Endodermal cell (in vitro differentiated cells): ENCODE data around the gene DNAH8. TPM values are rescaled to one million over a fixed set of nuclear protein-coding genes. Genes with fewer than 3 reads are reported as not detected.
"Not testable (repeated sequence)": the region's sequence is repeated elsewhere in the genome, so short reads cannot be mapped to it uniquely, and the experiment has no call there.

ENCODE experiments used
- DNase-seq: peaks from one replicate; pipeline ENCODE4 v3.0.0-alpha.2; 2017
- H3K27ac ChIP-seq: 2 replicates; pipeline ENCODE4 v1.5.1; 2013; ENCODE audit warnings: mild to moderate bottlenecking, low read depth, low read length, moderate library complexity
- H3K27me3 ChIP-seq: 2 replicates; pipeline ENCODE4 v1.6.1; 2013; ENCODE audit warnings: mild to moderate bottlenecking, low read length, moderate library complexity; ENCODE audit not compliant: insufficient read depth, control insufficient read depth, poor library complexity, severe bottlenecking
- H3K36me3 ChIP-seq: 2 replicates; pipeline ENCODE4 v1.7.0; 2013; ENCODE audit warnings: mild to moderate bottlenecking, low read length, moderate library complexity; ENCODE audit not compliant: control insufficient read depth, insufficient read depth
- H3K4me1 ChIP-seq: one replicate; pipeline ENCODE4 v1.7.0; 2013; ENCODE audit warnings: low read length; ENCODE audit not compliant: control insufficient read depth, insufficient read depth
- H3K4me3 ChIP-seq: 2 replicates; pipeline ENCODE4 v1.5.1; 2013; ENCODE audit warnings: mild to moderate bottlenecking, low read length, moderate library complexity
- H3K9ac ChIP-seq: 2 replicates; pipeline ENCODE4 v1.6.1; 2013; ENCODE audit warnings: mild to moderate bottlenecking, low read length, moderate library complexity; ENCODE audit not compliant: poor library complexity, severe bottlenecking; ENCODE audit errors: extremely low read depth
- H3K9me3 ChIP-seq: 2 replicates; pipeline ENCODE4 v1.6.1; 2013; ENCODE audit warnings: mild to moderate bottlenecking, low read length, moderate library complexity; ENCODE audit not compliant: control insufficient read depth
- H3K27ac Mint-ChIP-seq: 2 replicates; pipeline ENCODE4 v1.8.0; 2020; ENCODE audit warnings: mixed read lengths
- H3K27me3 Mint-ChIP-seq: 2 replicates; pipeline ENCODE4 v1.8.0; 2021; ENCODE audit warnings: mild to moderate bottlenecking, mixed read lengths; ENCODE audit not compliant: insufficient read depth
- H3K36me3 Mint-ChIP-seq: 2 replicates; pipeline ENCODE4 v1.8.0; 2020; ENCODE audit warnings: low read depth, mixed read lengths
- H3K4me1 Mint-ChIP-seq: 2 replicates; pipeline ENCODE4 v1.8.0; 2020; ENCODE audit warnings: mixed read lengths
- H3K4me3 Mint-ChIP-seq: 2 replicates; pipeline ENCODE4 v1.8.0; 2020; ENCODE audit warnings: mild to moderate bottlenecking, moderate library complexity, mixed read lengths
- H3K9me3 Mint-ChIP-seq: 2 replicates; pipeline ENCODE4 v1.8.0; 2020; ENCODE audit warnings: mild to moderate bottlenecking, mixed read lengths
- WGBS, 2 experiments: methylation state at CpG; one replicate each; pipeline versions ENCODE4 v1.1.5 to v1.1.7; 2013; ENCODE audit warnings: missing lambda C conversion rate in 2 of 2, mixed read lengths in 1 of 2; ENCODE audit not compliant: insufficient coverage in 1 of 2, insufficient read length in 1 of 2; 5-methylcytosine and 5-hydroxymethylcytosine counted together
- total RNA-seq, 2 donors: library from RNA; stranded (reverse); fragmentation: NEBNext Ultra II Directional in 1 of 2; extraction: Animal tissue kit (Norgen Biotek cat#: 25700) in 1 of 2; gene quantifications; 2 replicates in 1 of 2; 3 replicates in 1 of 2; pipeline ENCODE4 v1.2.1, GENCODE V29; 2021
- TF ChIP-seq, protein P1 (sequence below): fragments of 200-600 bp; sonication (generic); conservative IDR thresholded peaks from 2 replicates; pipeline ENCODE4 v1.5.0; 2021; ENCODE audit warnings: antibody characterized with exemption, mild to moderate bottlenecking

The DNAH8 gene
- total RNA-seq, 2 donors from 2014 or later = not detected

DNA sequence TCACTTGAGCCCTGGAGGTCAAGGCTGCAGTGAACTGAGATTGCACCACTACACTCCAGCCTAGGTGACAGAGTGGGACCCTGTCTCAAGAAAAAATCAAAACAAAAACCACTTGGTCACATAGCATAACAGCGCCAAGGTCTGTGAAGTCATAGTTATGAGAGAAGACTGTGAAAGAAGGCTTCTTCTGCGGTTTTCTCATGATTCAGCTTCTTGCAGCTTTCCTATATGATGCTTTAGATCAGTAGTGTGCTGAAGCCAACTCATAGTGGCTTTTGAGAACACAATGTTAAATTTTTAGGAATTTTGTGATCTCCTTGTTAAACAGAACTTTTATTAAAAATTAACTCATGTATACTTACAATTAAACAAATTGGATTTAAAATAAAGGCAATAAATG, 197.3 kb downstream of the DNAH8 start:
- Mint-ChIP-seq H3K9me3 (no peaks in the 10 kb centered on the region), H3K4me3 (no peak overlapping the region), H3K27me3 (no peaks in the 10 kb centered on the region), H3K36me3 (no peaks in the 10 kb centered on the region), H3K27ac (no peak overlapping the region), H3K4me1 (peaks cover 5% of the 10 kb centered on the region)
- Histone ChIP-seq H3K4me1 (no peaks in the 10 kb centered on the region), H3K4me3 (no peak overlapping the region), H3K27me3 (no peaks in the 10 kb centered on the region), H3K27ac (no peak overlapping the region), H3K9ac (no peak overlapping the region), H3K9me3 (no peaks in the 10 kb centered on the region), H3K36me3 (no peaks in the 10 kb centered on the region)
- 95 to 97% methylated on average over 2 of the region's 2 CpGs for WGBS, 2 experiments
- no peak for DNase-seq
- TF ChIP-seq, protein P1, sequence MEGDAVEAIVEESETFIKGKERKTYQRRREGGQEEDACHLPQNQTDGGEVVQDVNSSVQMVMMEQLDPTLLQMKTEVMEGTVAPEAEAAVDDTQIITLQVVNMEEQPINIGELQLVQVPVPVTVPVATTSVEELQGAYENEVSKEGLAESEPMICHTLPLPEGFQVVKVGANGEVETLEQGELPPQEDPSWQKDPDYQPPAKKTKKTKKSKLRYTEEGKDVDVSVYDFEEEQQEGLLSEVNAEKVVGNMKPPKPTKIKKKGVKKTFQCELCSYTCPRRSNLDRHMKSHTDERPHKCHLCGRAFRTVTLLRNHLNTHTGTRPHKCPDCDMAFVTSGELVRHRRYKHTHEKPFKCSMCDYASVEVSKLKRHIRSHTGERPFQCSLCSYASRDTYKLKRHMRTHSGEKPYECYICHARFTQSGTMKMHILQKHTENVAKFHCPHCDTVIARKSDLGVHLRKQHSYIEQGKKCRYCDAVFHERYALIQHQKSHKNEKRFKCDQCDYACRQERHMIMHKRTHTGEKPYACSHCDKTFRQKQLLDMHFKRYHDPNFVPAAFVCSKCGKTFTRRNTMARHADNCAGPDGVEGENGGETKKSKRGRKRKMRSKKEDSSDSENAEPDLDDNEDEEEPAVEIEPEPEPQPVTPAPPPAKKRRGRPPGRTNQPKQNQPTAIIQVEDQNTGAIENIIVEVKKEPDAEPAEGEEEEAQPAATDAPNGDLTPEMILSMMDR = no peak

DNA sequence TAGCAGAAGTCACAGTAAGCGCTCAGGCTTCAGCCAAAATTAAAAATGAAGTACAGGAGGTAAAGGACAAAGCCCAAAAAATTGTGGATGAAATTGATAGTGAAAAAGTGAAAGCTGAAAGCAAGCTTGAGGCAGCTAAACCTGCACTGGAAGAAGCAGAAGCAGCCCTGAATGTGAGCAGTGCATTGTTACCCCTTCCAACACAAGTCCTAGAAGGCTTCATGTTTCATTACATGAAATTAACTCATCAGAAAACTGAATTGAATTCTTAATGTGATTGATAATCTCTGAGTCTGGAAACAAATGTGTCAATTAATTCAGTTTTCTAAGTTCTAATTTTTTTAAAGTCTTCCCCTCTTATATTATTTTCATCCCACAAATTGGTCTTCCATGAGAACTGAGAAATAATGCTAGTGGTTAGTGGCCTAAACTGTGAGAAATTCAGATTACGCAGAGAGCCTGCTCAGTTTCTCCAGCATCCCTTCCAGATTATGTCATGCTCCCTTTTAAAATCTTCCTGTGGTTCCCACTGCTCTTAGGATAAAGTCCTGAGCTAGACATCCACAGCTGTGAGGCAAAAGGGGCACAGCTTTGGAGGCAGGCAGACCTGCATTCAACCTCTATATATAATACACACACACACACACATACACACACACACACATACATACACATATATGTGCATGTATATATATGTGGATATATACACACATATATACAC, 200.3 kb downstream of the DNAH8 start:
- H3K9ac ChIP-seq = no peak overlapping the region
- no peaks in the 10 kb centered on the region for H3K9me3 ChIP-seq
- no peak overlapping the region for H3K4me3 ChIP-seq
- H3K27ac Mint-ChIP-seq = no peak overlapping the region
- H3K9me3 Mint-ChIP-seq = no peaks in the 10 kb centered on the region
- H3K4me1 Mint-ChIP-seq = no peaks in the 10 kb centered on the region
- H3K36me3 ChIP-seq = no peaks in the 10 kb centered on the region
- no peaks in the 10 kb centered on the region for H3K27me3 ChIP-seq
- H3K4me3 Mint-ChIP-seq = no peak overlapping the region
- H3K27me3 Mint-ChIP-seq = no peaks in the 10 kb centered on the region
- TF ChIP-seq, protein P1 = no peak
- no peaks in the 10 kb centered on the region for H3K4me1 ChIP-seq
- H3K27ac ChIP-seq = no peak overlapping the region
- no peak for DNase-seq
- H3K36me3 Mint-ChIP-seq = no peaks in the 10 kb centered on the region
- 94 to 95% methylated on average over 2 of the region's 2 CpGs for WGBS, 2 experiments

DNA sequence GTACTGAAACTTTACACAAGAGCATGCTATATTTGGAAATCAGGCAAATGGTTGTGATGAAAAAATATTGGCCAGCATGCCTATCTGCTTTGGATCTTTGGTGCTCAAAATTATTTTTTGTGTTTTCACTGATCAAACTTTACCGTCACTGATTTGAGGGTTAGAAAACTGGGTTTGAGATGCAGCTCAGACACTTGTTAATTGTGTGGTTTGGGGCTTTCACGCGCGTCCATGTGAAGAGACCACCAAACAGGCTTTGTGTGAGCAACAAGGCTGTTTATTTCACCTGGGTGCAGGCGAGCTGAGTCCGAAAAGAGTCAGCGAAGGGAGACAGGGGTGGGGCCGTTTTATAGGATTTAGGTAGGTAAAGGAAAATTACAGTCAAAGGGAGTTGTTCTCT, 206.4 kb downstream of the DNAH8 start:
- not testable (repeated sequence) for H3K27me3 Mint-ChIP-seq, DNase-seq, H3K27ac ChIP-seq, H3K36me3 ChIP-seq, H3K9me3 Mint-ChIP-seq, H3K9ac ChIP-seq, H3K4me1 ChIP-seq, H3K36me3 Mint-ChIP-seq, H3K4me3 ChIP-seq, H3K9me3 ChIP-seq, H3K4me3 Mint-ChIP-seq, H3K27me3 ChIP-seq
- Mint-ChIP-seq H3K4me1 (peaks cover 13% of the 10 kb centered on the region), H3K27ac (peak overlapping the region; percentile 6)
- WGBS, 2 experiments = 52 to 90% methylated on average over 4 to 8 of the region's 8 CpGs
